Sigmoid colon (tissue), 7 donors: ENCODE data around the gene DAGLA. TPM values are rescaled to one million over a fixed set of nuclear protein-coding genes. Genes with fewer than 3 reads are reported as not detected.

Experiments used
- DNase-seq: peaks from one replicate; pipeline ENCODE4 v3.0.0-alpha.2; 2019
- H3K27ac ChIP-seq, 4 donors: fragments of 200-600 bp; sonication (generic); one replicate each; pipeline ENCODE4 v1.5.1; 2016 to 2019; ENCODE audit warnings: mild to moderate bottlenecking in 1 of 4
- H3K27me3 ChIP-seq, 3 donors: fragments of 200-600 bp; sonication (generic); one replicate each; pipeline ENCODE4 v1.5.1; 2019; ENCODE audit warnings: mild to moderate bottlenecking in 1 of 3
- H3K36me3 ChIP-seq, 4 donors: fragments of 200-600 bp; sonication (generic); one replicate each; pipeline ENCODE4 v1.5.1; 2016 to 2019
- H3K4me1 ChIP-seq, 4 donors: fragments of 200-600 bp; sonication (generic); one replicate each; pipeline ENCODE4 v1.5.1; 2017 to 2019
- H3K4me3 ChIP-seq, 4 donors: fragments of 200-600 bp; sonication (generic); one replicate each; pipeline ENCODE4 v1.5.1; 2017 to 2019; ENCODE audit warnings: mild to moderate bottlenecking in 2 of 4, moderate library complexity in 1 of 4
- H3K9me3 ChIP-seq, 4 donors: fragments of 200-600 bp in 3 of 4; sonication (generic) in 3 of 4; one replicate each; pipeline versions ENCODE4 v1.5.1 to v1.6.1; 2013 to 2019
- CTCF ChIP-seq, 4 experiments: fragments of 450-650 bp in 3 of 4; fragments of 200-600 bp in 1 of 4; IDR thresholded peaks; one replicate each; pipeline ENCODE4 v1.5.1; 2016 to 2019; ENCODE audit warnings: antibody characterized with exemption in 4 of 4, mild to moderate bottlenecking in 3 of 4, moderate library complexity in 2 of 4
- EP300 ChIP-seq, 4 donors: sonication (generic); formaldehyde crosslinking; IDR thresholded peaks; one replicate each; pipeline ENCODE4 v1.6.1; 2017; ENCODE audit warnings: antibody characterized with exemption in 4 of 4
- POLR2A ChIP-seq, 2 donors: fragments of 450-650 bp; IDR thresholded peaks; one replicate each; pipeline ENCODE4 v1.6.1; 2016; ENCODE audit warnings: antibody characterized with exemption in 2 of 2, mild to moderate bottlenecking in 2 of 2, moderate library complexity in 2 of 2
- POLR2AphosphoS5 ChIP-seq, 4 donors: sonication (generic); formaldehyde crosslinking; IDR thresholded peaks; one replicate each; pipeline ENCODE4 v1.6.1; 2017; ENCODE audit warnings: antibody characterized with exemption in 4 of 4
- WGBS, 2 donors: extraction: QIAGEN DNeasy Blood & Tissue Kit; methylation state at CpG; one replicate each; pipeline ENCODE4 v1.1.7; 2013; 5-methylcytosine and 5-hydroxymethylcytosine counted together
- intact Hi-C: fragments of 100-400 bp; cut with DNase I; formaldehyde crosslinking; loops from one replicate; pipeline ENCODE4 v1.15.1; 2023
- polyA plus RNA-seq, 3 donors: library from polyadenylated mRNA; stranded (reverse); fragments of 200-250 nt; gene quantifications; one replicate each; pipeline ENCODE4 v1.2.3, GENCODE V29; 2013
- total RNA-seq, 4 donors: library from RNA; depleted of rRNA; stranded (reverse); fragments of >200 nt; gene quantifications; one replicate each; pipeline ENCODE4 v1.1.0, GENCODE V29; 2016
- donor health status: healthy with polysubstance abuse.
- donor health status: Bipolar disorder and iron deficiency.
- donor health status: healthy.

The DAGLA gene
- total RNA-seq (1 to 10 TPM; 1.8 to 4.2 (median 2.0) TPM), polyA plus RNA-seq (1 to 10 TPM; 1.8 to 6.2 (median 2.4) TPM)

GRCh38 chr11:61679893-61680621, at the start of gene DAGLA:
Gene DAGLA (plus strand): TSS chr11:61680391. CDS start chr11:61720156, 39,765 bp downstream.
- intact Hi-C loops = loop anchor here (1.0 to 5.0 kb wide), 3 partner anchors 21 to 53 kb away; no protein-coding TSS in a partner anchor
- DNase-seq = peak; percentile 85
- peak; percentile 54 to 92 (median 82) for TF ChIP-seq CTCF (IDR thresholded peaks at IDR 0.05)
- peak in 2 of 4 donors; percentile 10 to 13 for TF ChIP-seq POLR2AphosphoS5 (IDR thresholded peaks at IDR 0.05)
- TF ChIP-seq EP300 (IDR thresholded peaks at IDR 0.05) = no peak
- TF ChIP-seq POLR2A (IDR thresholded peaks at IDR 0.05) = no peak
- WGBS, 2 donors = 3% methylated on average over 84 of the region's 84 CpGs
- no peaks in the 10 kb centered on the region for H3K36me3 ChIP-seq
- peak within 1 kb of the TSS; percentile 18 to 54 (median 52) for H3K4me3 ChIP-seq
- peak within 1 kb of the TSS in 3 of 4 donors; percentile 50 to 64 (median 52) for H3K27ac ChIP-seq
- H3K9me3 ChIP-seq = no peaks in the 10 kb centered on the region
- H3K27me3 ChIP-seq = peaks cover 0 to 23% (median 0%) of the 10 kb centered on the region in 3 donors
- H3K4me1 ChIP-seq = peaks cover 0 to 46% (median 26%) of the 10 kb centered on the region in 4 donors

- no peak overlapping the region for H3K27ac ChIP-seq
- peaks cover 0 to 1% (median 0%) of the 10 kb centered on the region in 3 donors for H3K27me3 ChIP-seq
- intact Hi-C loops = loop anchor here (10.0 kb wide), 1 partner anchor 157 kb away; no protein-coding TSS in a partner anchor
- H3K4me3 ChIP-seq = no peak overlapping the region
- no peaks in the 10 kb centered on the region for H3K9me3 ChIP-seq
- WGBS, 2 donors = 80 to 87% methylated on average over 12 of the region's 12 CpGs
- DNase-seq = no peak
- H3K36me3 ChIP-seq = no peaks in the 10 kb centered on the region
- H3K4me1 ChIP-seq = no peaks in the 10 kb centered on the region
- TF ChIP-seq POLR2A (IDR thresholded peaks at IDR 0.05) (no peak), EP300 (IDR thresholded peaks at IDR 0.05) (no peak), POLR2AphosphoS5 (IDR thresholded peaks at IDR 0.05) (no peak), CTCF (IDR thresholded peaks at IDR 0.05) (no peak)
Measured at GRCh38 chr11:61632096-61632495, 48.1 kb upstream of the DAGLA start.

- no peak for TF ChIP-seq POLR2A (IDR thresholded peaks at IDR 0.05)
- TF ChIP-seq EP300 (IDR thresholded peaks at IDR 0.05) = no peak
- no peak for TF ChIP-seq CTCF (IDR thresholded peaks at IDR 0.05)
- TF ChIP-seq POLR2AphosphoS5 (IDR thresholded peaks at IDR 0.05) = no peak
- Histone ChIP-seq H3K4me1 (peaks cover 0 to 4% (median 0%) of the 10 kb centered on the region in 4 donors), H3K27me3 (peaks cover 0 to 4% (median 3%) of the 10 kb centered on the region in 3 donors), H3K4me3 (no peak overlapping the region), H3K27ac (no peak overlapping the region), H3K36me3 (no peaks in the 10 kb centered on the region), H3K9me3 (no peaks in the 10 kb centered on the region)
- 94 to 95% methylated on average over 1 of the region's 1 CpG for WGBS, 2 donors
- no peak for DNase-seq
- intact Hi-C loops = loop anchor here (5.0 to 10.0 kb wide), 2 partner anchors 161 to 193 kb away; no protein-coding TSS in a partner anchor
Measured at GRCh38 chr11:61635304-61635703, 44.9 kb upstream of the DAGLA start.

- Histone ChIP-seq H3K27me3 (peaks cover 0 to 4% (median 3%) of the 10 kb centered on the region in 3 donors), H3K27ac (no peak overlapping the region), H3K9me3 (no peaks in the 10 kb centered on the region), H3K4me1 (peaks cover 0 to 4% (median 0%) of the 10 kb centered on the region in 4 donors), H3K36me3 (no peaks in the 10 kb centered on the region), H3K4me3 (no peak overlapping the region)
- 26 to 71% methylated on average over 5 of the region's 5 CpGs for WGBS, 2 donors
- TF ChIP-seq EP300 (IDR thresholded peaks at IDR 0.05) (no peak), POLR2A (IDR thresholded peaks at IDR 0.05) (no peak), CTCF (IDR thresholded peaks at IDR 0.05) (no peak), POLR2AphosphoS5 (IDR thresholded peaks at IDR 0.05) (no peak)
- no peak for DNase-seq
- intact Hi-C loops = loop anchor here (5.0 to 10.0 kb wide), 2 partner anchors 161 to 193 kb away; no protein-coding TSS in a partner anchor
Measured at GRCh38 chr11:61635787-61636186, 44.4 kb upstream of the DAGLA start.
